GM12801 (cell line): Measurements from ENCODE around the gene TAS2R31.
"Not testable (repeated sequence)": the region's sequence is repeated elsewhere in the genome, so short reads cannot be mapped to it uniquely, and the experiment has no call there.

Source experiments
- CTCF ChIP-seq: IDR thresholded peaks from one replicate; pipeline ENCODE4 v1.5.1; 2011; ENCODE audit warnings: control low read depth; ENCODE audit not compliant: insufficient read length; ENCODE audit errors: extremely low read depth

The TAS2R31 gene

GRCh38 chr12:11062194-11062593, 31.0 kb upstream of the TAS2R31 start, which contains the start of gene TAS2R46:
TSS of gene TAS2R46 (minus strand) at chr12:11062294. CDS start at chr12:11062294, 0 bp downstream.
- not testable (repeated sequence) for TF ChIP-seq CTCF

- TF ChIP-seq CTCF: no peak
Observed at GRCh38 chr12:11059784-11060183, 28.6 kb upstream of the TAS2R31 start.

GRCh38 chr12:11059041-11059440, 27.8 kb upstream of the TAS2R31 start:
- TF ChIP-seq CTCF: no peak

- TF ChIP-seq CTCF: no peak
Observed at GRCh38 chr12:11055306-11055705, 24.1 kb upstream of the TAS2R31 start.

- TF ChIP-seq CTCF: no peak
Observed at GRCh38 chr12:11040162-11040561, 9.0 kb upstream of the TAS2R31 start.

GRCh38 chr12:11039171-11039570, 8.0 kb upstream of the TAS2R31 start:
- TF ChIP-seq CTCF: no peak

GRCh38 chr12:11026118-11026517, 5.1 kb downstream of the TAS2R31 start:
- TF ChIP-seq CTCF: no peak

- TF ChIP-seq CTCF: no peak
Observed at GRCh38 chr12:11023387-11023786, 7.8 kb downstream of the TAS2R31 start.
